ENCODE measurements around the gene ABCA3.

Gene ABCA3

DNA sequence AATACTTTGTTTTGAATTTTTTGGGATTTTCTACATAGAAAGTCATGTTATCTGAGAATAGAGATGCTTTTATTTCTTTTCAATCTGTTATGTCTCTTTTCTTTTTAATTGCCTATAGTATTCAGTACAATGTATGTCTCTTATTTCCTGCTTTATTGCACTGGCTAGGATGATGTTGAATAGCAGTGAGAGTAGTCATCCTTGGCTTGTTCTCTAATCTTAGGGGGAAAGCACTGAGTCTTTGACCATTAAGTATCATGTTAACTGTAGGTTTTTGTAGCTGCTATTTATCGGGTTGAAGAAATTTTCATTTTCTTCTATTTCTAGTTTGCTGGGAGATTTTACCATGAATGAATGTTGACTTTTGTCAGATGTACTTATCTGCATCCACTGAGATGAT is 10.0 kb upstream of the ABCA3 start:
- DNase-seq = no peak

DNA sequence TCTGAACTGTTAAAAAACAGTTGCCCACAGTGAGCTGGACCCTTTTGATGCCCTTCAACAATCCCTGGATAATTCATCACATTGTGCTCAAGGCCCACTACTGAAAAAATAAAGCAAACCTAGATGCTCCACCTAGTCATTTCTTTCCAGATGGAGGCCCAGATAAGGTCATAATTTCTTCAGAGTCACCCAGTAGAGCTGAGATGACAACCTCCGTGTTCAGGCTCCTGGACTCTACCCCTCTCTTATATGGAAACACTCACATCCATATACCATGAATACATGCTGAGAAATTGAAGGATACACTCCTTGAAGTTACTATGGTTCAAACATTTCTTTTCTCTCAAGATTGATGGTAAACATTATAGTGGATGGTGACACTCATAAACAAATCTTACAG is 2.7 kb upstream of the ABCA3 start:
- DNase-seq = no peak

- DNase-seq = no peak
Measured at GRCh38 chr16:2341456-2342447, 1.2 kb upstream of the ABCA3 start.

- DNase-seq = no peak
Measured at GRCh38 chr16:2339521-2340484, 725 bp downstream of the ABCA3 start.

GRCh38 chr16:2337431-2338296 is 2.9 kb downstream of the ABCA3 start:
- no peak for DNase-seq

- no peak for DNase-seq
Measured at GRCh38 chr16:2335286-2335895, 5.1 kb downstream of the ABCA3 start.

DNA sequence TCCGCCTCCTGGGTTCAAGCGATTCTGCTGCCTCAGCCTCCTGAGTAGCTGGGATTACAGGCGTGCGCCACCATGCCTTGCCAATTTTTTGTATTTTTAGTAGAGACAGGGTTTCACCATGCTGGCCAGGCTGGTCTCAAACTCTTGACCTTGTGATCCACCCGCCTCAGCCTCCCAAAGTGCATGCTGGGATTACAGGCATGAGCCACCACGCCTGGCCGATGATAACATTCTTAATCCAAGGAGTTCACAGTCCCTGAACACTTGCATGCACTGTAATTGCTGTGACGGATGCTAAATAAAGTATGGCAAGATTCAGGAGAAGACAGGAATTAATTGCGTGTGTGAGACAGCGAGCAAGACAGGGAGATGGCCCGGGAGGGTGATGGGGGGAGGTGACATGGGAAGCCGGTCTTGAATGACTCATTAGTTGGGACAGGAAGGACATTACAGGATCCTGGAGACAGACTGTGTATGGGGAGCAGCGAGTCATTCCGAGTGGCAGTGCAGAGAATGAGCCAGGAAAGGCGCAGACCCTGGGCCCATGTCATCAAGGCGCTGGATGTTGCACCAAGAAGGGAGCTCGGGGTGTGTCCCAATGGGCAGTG is 6.7 kb downstream of the ABCA3 start:
- no peak for DNase-seq

DNA sequence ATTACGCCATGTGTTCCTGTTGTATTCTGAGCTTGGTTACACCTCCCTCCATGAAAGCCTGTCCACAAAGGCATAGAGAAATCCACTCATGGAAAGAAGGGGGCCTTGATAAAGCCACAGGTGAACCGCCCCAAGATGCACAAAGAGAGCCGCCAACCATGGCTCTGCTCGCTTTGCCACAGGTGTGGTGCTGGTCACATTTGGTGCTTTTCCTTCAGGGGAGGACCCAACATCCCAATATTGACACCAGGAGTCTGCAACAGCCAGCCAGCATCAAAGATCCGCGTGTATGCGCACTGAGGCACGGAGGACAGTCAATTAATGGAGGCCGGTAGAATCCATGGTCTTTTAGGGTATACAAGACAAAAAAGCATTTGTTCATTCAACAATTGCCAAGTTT is 7.3 kb downstream of the ABCA3 start:
- DNase-seq = no peak

DNA sequence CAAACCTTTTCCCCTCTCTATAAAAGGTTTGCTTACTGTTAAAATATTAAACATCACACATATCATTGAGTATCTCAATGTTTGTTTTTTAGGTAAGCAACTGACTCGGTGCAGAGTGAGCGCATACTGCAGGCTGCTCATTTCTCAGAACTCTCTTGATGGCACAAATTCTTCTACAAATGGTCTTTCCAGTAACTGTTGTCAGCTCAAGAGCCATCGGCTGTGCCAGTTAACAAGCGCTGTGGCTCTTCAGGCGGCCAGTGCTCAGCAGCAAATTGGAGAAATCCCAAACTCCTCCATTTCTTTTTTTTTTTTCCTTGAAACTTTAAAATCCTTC is 8.6 kb downstream of the ABCA3 start:
- DNase-seq = no peak

- DNase-seq = no peak
Measured at GRCh38 chr16:2331199-2331930, 9.2 kb downstream of the ABCA3 start.

DNA sequence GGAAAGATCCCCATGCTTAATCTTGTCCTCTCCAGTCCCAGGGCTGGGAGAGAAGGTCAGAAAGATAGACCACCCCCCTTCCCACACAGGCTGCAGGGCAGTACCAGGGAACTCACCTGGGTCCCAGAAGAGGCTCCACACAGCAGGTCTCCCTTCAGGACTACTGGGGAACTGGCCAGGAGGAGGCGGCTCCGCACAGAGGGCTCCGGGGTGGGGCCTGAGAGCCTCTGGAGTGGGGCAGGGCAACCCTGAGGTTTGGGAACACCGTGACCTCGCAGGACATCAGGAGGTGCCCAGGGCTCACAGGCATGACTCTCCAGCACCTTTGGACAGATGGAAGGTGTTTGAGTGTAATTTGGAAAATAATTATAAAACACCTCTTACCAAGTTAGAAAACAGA is 11.0 kb downstream of the ABCA3 start:
- DNase-seq = no peak

GRCh38 chr16:2328428-2328827 is 12.1 kb downstream of the ABCA3 start:
- no peak for DNase-seq

- DNase-seq = no peak
Measured at GRCh38 chr16:2326191-2326590, 14.3 kb downstream of the ABCA3 start.

GRCh38 chr16:2325791-2326190 is 14.7 kb downstream of the ABCA3 start:
- no peak for DNase-seq

DNA sequence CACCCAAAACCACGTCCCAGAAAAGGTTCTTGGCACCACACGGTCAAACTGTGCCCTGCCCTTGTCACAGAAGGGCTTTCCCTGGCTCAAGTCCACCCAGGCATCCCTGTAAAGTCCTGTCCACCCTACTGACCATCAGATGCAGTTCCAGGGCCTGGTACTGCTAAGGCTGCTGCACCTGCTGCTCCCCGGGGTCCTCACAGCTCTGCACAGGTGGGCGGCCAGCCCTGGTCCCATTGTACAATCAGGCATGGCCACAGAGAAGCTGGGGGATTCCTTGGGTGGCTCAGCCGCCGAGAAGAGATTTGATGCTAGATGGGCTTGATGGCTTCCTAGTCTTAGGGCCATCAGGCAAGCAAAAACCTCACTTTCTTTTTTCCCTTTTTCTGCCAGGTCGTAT is 15.3 kb downstream of the ABCA3 start:
- no peak for DNase-seq

- DNase-seq = no peak
Measured at GRCh38 chr16:2324296-2324859, 16.1 kb downstream of the ABCA3 start.

- DNase-seq = no peak
Measured at GRCh38 chr16:2323701-2324100, 16.8 kb downstream of the ABCA3 start.

- no peak for DNase-seq
Measured at GRCh38 chr16:2319606-2320005, 20.9 kb downstream of the ABCA3 start.

DNA sequence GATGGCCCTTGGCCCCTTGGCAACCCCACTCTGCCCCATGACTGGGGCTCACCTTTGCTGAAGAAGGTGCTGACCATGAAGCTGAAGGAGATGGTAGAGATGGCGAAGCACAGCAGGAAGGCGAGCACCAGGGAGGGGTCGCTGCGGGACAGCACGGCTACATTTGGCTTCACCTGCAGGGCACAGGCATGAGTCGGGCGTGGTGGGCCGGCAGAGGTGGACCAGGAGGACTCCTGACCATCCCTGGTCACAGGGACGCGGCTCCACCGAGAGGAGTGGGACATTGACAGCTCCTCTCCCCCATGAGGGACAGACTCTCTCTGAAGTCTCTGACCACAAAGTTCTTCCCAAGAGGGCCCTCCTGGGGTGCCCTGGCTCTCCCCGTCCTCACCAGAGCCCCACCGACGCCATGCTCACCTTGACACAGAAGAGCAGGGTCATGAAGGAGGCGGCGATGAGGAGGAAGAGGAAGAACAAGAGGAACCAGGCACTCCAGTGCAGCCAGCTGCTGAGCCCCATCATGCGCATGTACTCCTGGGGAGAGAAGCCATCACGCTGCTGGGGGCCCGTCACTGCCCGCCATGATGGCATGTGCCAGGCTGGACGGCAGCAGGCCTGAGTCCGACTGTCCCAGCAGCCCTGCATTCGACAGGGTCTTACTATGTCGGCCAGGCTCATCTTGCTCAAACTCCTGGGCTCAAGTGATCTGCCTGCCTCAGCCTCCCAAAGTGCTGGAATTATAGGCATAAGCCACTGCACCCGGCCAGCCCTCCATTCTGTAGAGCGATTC is 23.1 kb downstream of the ABCA3 start:
- no peak for DNase-seq
